GM18867 (cell line): ENCODE results near the gene PLEKHN1.
"Not testable (repeated sequence)": the region's sequence is repeated elsewhere in the genome, so short reads cannot be mapped to it uniquely, and the experiment has no call there.

Source experiments
- ATAC-seq: cut with Tn5 transposase; IDR thresholded peaks from one replicate; pipeline ENCODE4 v1.9.1; 2021; ENCODE audit warnings: mild to moderate bottlenecking, moderate library complexity; ENCODE audit not compliant: unreplicated experiment

The PLEKHN1 gene

GRCh38 chr1:942411-942821, 23.9 kb upstream of the PLEKHN1 start:
- no peak for ATAC-seq

GRCh38 chr1:942864-943533, 23.3 kb upstream of the PLEKHN1 start:
- ATAC-seq: no peak

GRCh38 chr1:943545-944340, 22.5 kb upstream of the PLEKHN1 start:
- ATAC-seq: no peak

GRCh38 chr1:944341-945325, 21.6 kb upstream of the PLEKHN1 start:
- no peak for ATAC-seq

- ATAC-seq: no peak
Measured at GRCh38 chr1:945688-946556, 20.4 kb upstream of the PLEKHN1 start.

- not testable (repeated sequence) for ATAC-seq
Measured at GRCh38 chr1:946811-947210, 19.5 kb upstream of the PLEKHN1 start.

- ATAC-seq: no peak
Measured at GRCh38 chr1:947958-948357, 18.3 kb upstream of the PLEKHN1 start.

GRCh38 chr1:950268-950667, 16.0 kb upstream of the PLEKHN1 start:
- no peak for ATAC-seq

- ATAC-seq: no peak
Measured at GRCh38 chr1:950881-951280, 15.4 kb upstream of the PLEKHN1 start.

GRCh38 chr1:951364-951763, 14.9 kb upstream of the PLEKHN1 start:
- no peak for ATAC-seq

GRCh38 chr1:952201-952600, 14.1 kb upstream of the PLEKHN1 start:
- no peak for ATAC-seq

- ATAC-seq: no peak
Measured at GRCh38 chr1:952603-953002, 13.7 kb upstream of the PLEKHN1 start.

GRCh38 chr1:953524-954320, 12.6 kb upstream of the PLEKHN1 start:
- no peak for ATAC-seq

GRCh38 chr1:954927-955326, 11.4 kb upstream of the PLEKHN1 start:
- no peak for ATAC-seq

GRCh38 chr1:955474-955873, 10.8 kb upstream of the PLEKHN1 start:
- no peak for ATAC-seq

- ATAC-seq: no peak
Measured at GRCh38 chr1:956636-957035, 9.6 kb upstream of the PLEKHN1 start.

GRCh38 chr1:958823-959730, 7.2 kb upstream of the PLEKHN1 start, which contains the start of gene NOC2L:
TSS of gene NOC2L (minus strand) at chr1:959256. CDS start at chr1:959240, 16 bp downstream.
- peak; percentile 67 for ATAC-seq

- ATAC-seq: no peak
Measured at GRCh38 chr1:959731-960362, 6.4 kb upstream of the PLEKHN1 start.
